Hippocampal formation (tissue), 2 donors: ENCODE measurements around the gene TUBB.

ENCODE experiments used
- DNase-seq, 2 donors: peaks; one replicate each; lab custom pipeline; 2025; lab: John Stamatoyannopoulos, UW

Gene TUBB

DNA sequence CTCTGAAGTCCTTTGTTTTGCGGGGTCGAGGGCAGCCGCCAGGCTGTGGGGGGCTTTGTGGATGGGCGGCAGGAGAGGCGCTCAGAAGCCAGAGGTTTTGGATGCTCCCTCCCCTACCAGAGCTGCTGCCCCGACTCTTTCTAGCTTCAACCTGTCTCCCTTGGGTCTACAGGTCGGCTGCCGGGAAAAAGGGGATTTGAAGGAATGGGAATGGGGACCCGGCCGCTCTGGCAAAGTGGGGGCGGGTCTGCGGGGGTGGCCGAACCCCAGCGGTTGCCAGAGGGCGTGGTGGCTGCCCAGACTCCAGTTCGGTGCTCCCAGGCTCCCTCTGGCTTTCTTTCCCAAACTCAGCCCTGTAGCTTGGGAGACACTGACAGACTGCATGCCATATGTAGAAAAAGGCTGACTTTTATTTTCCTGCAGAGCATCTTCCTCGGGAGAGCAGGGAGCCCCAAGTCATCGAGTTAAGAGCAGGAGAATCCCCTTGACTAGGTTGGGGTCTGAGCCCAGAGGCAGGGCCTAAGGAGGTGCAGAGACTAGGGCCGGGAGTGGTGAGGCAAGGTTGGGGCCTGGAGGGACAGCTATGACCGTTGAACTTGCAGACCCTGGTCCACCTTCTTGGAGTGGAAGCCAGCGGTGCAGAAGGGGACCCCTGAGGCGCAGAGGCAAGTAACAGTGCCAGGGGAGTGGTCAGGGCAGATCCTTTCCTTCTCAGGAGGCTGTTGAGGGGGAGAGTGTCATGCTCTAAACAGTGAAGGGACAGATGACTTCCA, 32.3 kb upstream of the TUBB start:
- no peak for DNase-seq

DNA sequence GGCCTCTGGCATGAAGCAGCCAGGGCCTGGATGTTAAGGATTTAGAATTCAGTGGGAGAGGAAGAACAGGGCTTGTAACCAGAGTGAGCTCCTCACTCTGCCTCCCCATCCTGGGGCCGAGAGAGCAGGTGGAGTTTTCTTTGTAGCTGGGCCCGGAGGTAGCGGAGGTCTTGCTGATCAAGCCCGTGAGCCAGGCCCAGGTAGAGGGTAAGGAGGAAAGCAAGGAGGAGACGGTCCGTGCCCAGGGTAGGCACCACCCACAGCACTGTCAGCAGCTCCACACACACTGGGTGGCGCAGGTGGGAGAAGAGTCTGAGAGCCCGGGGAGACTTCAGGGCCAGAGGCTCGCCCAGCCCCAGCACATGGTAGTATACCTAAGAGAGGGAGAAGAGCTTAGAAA, 31.6 kb upstream of the TUBB start:
- DNase-seq, result no peak

DNA sequence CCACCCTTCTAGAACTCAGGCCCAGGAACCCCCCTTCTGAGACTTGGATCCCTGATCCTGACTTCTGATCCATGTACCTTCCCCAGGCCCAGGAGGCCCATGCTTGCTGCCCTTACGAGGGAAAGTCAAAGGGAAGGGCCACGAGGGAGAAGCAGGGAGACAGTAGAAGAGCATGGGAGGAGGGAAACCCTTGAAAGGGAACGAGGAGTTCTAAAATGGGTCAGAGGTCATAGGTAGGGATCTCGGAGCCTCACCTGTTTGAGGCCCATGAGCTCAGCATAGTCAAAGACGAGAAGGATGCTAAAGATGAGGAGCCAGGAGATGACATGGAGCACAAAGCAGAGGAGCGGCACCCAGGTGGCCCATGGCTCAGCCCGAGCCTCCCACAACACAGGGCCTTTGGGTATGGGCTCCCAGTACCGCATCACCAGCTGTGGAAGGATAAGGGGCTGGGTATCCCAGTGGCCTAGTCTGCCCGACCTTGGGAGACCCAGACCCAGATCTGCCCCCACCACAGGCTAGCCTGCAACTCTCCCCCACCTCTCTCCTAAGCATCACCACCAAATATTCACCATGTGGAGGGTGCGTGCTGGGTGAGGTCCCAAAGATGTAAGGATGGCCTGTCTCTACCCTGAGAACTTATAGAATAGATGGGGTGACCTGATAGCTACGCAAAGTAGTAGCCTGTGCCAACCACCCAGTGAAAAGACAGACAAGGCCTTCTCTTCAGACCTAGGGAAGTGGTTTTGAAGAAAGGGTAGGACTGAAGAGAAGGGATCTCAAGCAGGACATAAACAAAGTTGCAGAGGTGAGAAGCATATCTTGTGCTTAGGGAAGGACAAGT, 30.9 kb upstream of the TUBB start:
- no peak for DNase-seq

DNA sequence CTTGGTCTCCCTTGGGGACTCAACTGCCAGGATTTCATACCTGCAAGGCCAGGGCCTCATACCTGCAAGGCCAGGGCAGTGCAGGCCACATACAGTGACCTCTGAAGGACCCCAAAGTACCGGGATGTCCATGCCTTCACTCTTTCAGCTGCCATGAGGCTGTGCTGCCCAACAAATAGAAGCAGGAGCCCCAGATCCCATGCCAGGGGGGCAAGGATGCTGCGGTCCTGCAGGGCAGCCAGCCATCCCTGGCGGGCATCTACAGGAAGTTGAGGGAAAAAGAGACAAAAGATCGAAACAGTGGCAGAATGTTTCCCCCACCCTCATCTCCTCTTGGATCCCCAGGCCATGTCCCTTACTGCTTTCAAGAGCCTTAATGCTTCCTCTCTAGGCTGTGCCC, 30.2 kb upstream of the TUBB start:
- no peak for DNase-seq

GRCh38 chr6:30690403-30691207, 29.5 kb upstream of the TUBB start, which contains the start of gene NRM:
TSS of gene NRM (minus strand) at chr6:30690984. CDS start at chr6:30690974, 10 bp downstream.
- peak; percentile 78 to 92 for DNase-seq

DNA sequence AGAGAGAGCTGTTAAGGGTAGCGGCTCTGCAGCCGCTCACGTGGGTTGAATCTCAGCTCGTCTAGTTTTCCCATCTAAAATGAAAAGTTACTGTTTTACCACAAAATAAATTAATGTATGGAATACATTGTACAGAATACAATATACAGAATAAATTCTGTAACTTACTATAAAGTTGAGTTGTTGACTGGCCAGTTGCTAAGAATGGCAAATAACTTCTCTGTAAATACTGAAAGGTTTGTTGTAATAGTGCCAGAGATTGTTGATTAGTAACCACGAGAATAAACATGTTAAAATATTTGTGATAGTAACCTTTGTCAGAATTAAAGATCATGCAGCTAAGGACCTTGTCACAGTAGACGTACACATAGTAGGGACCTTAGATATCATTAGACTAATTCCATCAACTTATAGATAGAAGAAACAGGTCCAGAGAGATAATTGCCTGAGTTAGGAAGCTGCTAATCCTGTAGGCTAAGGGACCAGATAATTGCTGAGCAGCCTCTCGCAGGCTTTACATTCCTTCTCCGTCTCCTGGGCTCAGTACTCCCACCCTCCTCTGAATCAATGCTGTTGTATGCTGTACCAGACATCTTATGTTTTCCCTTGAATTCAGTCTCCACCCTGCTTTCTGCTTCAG, 28.8 kb upstream of the TUBB start:
- DNase-seq, result no peak

- DNase-seq, result no peak
Measured at GRCh38 chr6:30696432-30696831, 23.7 kb upstream of the TUBB start.

GRCh38 chr6:30700340-30700739, 19.8 kb upstream of the TUBB start:
- DNase-seq, result no peak

- no peak for DNase-seq
Measured at GRCh38 chr6:30703011-30703410, 17.1 kb upstream of the TUBB start.

DNA sequence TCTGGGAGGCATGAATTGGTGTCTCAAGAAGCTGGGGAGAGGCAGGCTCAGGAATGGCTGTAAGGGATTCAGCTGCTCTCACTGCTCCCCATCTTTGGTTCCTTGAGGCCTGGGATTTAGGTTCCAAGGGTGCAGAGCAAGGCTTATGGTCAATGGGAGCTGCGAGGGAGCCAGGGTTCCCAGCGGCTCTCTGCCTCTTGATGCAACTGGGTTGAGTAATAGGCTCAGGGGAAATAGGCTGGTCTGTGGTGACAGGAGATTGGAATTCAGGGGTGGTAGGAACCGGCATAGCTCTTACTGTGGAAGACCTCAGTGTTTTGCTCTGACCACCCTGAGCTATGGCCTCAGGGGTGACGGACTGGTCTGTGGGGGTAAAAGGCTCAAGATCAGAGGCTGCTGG, 16.3 kb upstream of the TUBB start:
- no peak for DNase-seq

GRCh38 chr6:30705620-30706019, 14.5 kb upstream of the TUBB start:
- DNase-seq, result no peak

- no peak for DNase-seq
Measured at GRCh38 chr6:30707281-30707850, 12.8 kb upstream of the TUBB start.

DNA sequence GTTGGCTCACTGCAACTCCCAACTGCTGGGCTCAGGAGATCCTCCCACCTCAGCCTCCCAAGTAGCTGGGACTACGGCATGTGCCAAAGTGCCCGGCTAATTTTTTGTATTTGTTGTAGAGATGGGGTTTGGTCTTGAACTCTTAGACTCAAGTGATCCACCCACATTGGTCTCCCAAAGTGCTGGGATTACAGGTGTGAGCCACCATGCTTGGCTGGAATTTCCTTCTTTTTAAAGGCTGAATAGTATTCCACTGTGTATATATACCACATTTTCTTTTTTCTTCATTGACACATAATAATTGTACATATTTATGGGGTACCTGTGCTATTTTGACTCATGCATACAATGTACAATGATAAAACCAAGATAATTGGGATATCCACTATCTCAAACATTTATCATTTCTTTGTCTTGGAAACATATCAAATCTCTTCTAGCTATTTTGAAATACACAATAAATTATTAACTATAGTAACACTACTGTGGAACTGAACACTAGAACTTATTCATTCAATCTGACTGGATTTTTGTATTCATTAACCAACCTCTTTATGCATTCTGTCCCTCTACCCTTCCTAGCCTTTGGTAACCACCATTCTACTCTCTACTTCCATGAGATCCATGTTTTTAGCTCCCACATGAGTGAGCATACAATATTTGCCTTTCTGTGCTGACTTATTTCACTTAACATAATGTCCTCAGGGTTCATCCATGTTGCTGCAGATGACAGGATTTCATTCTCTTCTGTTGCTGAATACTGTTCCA, 10.9 kb upstream of the TUBB start:
- DNase-seq, result no peak

DNA sequence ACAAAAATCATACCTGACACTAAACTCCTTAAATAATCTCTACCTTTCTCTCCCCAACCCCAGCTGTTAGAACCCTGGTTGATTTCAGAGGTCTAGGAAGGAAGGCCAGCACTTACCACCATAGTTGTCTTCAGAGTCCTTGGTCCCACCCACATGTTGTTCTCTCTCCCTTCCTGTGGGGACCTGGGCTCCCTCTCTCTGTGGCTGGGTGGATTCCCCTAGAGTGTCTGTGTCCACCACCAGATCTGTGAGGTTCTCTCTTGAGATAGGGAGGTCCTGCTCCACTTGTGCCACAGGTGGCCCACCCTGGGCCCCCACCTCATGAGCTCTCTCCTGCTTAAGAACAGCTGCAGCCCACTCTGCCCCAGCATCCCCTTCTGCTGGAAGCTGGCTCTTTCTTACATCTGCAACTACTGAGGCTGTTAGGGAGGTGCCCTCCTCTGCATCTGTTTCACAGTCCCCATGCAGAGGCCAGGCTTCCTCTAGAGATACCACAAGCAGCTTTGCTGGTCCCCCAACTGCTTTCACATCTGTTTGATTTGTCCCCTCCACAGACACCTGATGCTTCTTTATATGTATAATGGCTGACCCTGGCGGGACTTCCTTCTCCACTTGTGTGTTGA, 8.3 kb upstream of the TUBB start:
- no peak for DNase-seq

- DNase-seq, result no peak
Measured at GRCh38 chr6:30712441-30712945, 7.7 kb upstream of the TUBB start.

DNA sequence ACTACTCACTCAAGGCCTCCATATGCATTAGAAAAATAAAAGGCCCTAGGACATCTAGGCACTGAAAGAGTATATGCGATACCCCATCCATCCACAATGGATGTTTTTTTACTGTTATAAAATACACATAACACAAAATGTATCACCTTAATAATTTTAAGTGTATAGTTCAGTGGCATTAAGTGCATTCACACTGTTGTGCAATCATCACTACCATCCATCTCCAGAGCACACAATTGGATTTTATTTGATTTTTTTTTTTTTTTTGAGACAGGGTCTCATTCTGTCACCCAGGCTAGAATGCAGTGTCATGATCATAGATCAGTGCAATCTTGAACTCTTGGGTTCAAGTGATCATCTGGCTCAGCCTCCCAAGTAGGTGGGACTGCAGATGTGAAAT, 5.9 kb upstream of the TUBB start:
- no peak for DNase-seq

GRCh38 chr6:30716879-30717128, 3.3 kb upstream of the TUBB start:
- no peak for DNase-seq

DNA sequence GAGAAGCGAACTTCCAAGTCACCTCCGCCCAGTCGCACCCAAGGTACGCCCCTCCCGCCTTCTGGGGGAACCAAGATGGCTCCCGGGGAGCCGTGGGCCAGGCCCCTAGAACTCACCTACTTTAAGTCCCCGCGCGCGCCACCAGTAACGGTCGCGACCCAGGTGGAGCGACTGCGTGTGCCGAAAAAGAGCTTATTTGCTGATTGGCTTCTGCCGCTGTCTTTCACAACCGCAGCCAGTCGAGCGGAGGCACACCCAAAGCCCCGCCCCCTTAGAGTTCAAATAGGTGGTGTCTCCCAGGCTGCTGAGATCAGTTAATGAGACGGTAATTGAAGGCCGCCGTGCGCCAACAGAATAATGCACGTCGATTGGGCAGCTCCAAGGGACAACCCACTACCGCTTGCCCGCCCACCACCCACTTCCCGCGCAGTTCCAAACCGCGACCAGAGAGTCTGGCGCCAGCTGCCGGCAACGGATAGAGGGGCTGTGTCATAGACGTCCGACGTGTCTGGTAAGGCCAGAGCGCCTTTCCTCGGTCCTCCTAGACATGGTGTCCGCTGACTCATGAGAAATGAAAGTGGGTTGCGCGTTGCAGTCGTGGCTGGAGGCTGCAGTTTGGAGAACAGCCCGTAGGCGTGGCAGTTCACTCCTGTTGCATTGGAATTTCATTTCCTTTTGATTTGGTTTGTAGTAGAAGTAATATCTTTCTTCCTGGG, 2.9 kb upstream of the TUBB start, which contains the start of gene MDC1:
Gene MDC1 (minus strand): TSS at position 153 of the 716 bp plus-strand sequence. CDS start 2,106 bp downstream, outside the sequence.
- peak; percentile 99 for DNase-seq
